Keratinocyte (primary cell): ENCODE results near the gene LRRC31. TPM values are rescaled to one million over a fixed set of nuclear protein-coding genes. Genes with fewer than 3 reads are reported as not detected.

Experiments used
- DNase-seq: peaks from one replicate; pipeline ENCODE4 v3.0.0-alpha.2; 2011; ENCODE audit warnings: low read depth, missing footprints, low spot score
- FAIRE-seq: peaks from 2 replicates; lab custom pipeline; 2011; peaks lifted over from hg19 to GRCh38; lab: Jason Lieb, UNC
- H2AFZ ChIP-seq: 2 replicates; pipeline ENCODE4 v1.6.0; 2012; ENCODE audit warnings: low read length, control low read depth, inconsistent platforms; ENCODE audit not compliant: control insufficient read depth
- H3K27ac ChIP-seq: 2 replicates; pipeline ENCODE4 v1.5.1; 2011; ENCODE audit warnings: low read length; ENCODE audit not compliant: control insufficient read depth, insufficient read depth
- H3K27me3 ChIP-seq: 3 replicates; pipeline ENCODE4 v1.6.0; 2011; ENCODE audit warnings: low read length; ENCODE audit not compliant: control insufficient read depth, insufficient read depth; ENCODE audit errors: extremely low read depth
- H3K36me3 ChIP-seq, 2 experiments: 2 replicates in 1 of 2; 3 replicates in 1 of 2; pipeline ENCODE4 v1.5.1; 2011; ENCODE audit warnings: low read length in 2 of 2, mild to moderate bottlenecking in 1 of 2; ENCODE audit not compliant: control insufficient read depth in 2 of 2, insufficient read depth in 2 of 2; ENCODE audit errors: extremely low read depth in 1 of 2
- H3K4me1 ChIP-seq: 3 replicates; pipeline ENCODE4 v1.5.1; 2011; ENCODE audit warnings: low read length; ENCODE audit not compliant: control insufficient read depth, insufficient read depth; ENCODE audit errors: extremely low read depth
- H3K4me2 ChIP-seq: 3 replicates; pipeline ENCODE4 v1.6.0; 2011; ENCODE audit warnings: low read depth, low read length; ENCODE audit not compliant: control insufficient read depth, insufficient read depth; ENCODE audit errors: extremely low read depth
- H3K4me3 ChIP-seq, 3 experiments: fragments of 200-600 bp in 1 of 3; sonication (generic) in 1 of 3; 2 replicates in 2 of 3; 3 replicates in 1 of 3; pipeline ENCODE4 v1.5.1; 2011 to 2016; ENCODE audit warnings: low read length in 3 of 3, mild to moderate bottlenecking in 3 of 3, control low read depth in 2 of 3, inconsistent platforms in 1 of 3, low read depth in 1 of 3, mixed read lengths in 1 of 3, mixed run types in 1 of 3, moderate library complexity in 1 of 3; ENCODE audit not compliant: control insufficient read depth in 2 of 3, insufficient read depth in 2 of 3; ENCODE audit errors: extremely low read depth in 1 of 3
- H3K79me2 ChIP-seq: 2 replicates; pipeline ENCODE4 v1.6.0; 2012; ENCODE audit warnings: low read length; ENCODE audit not compliant: control insufficient read depth, insufficient read depth
- H3K9ac ChIP-seq: 3 replicates; pipeline ENCODE4 v1.6.0; 2011; ENCODE audit warnings: low read length; ENCODE audit not compliant: control insufficient read depth, insufficient read depth; ENCODE audit errors: extremely low read depth
- H3K9me1 ChIP-seq: 3 replicates; pipeline ENCODE4 v1.6.0; 2011; ENCODE audit warnings: low read length; ENCODE audit not compliant: control insufficient read depth, insufficient read depth; ENCODE audit errors: extremely low read depth
- H3K9me3 ChIP-seq: 2 replicates; pipeline ENCODE4 v1.5.1; 2012; ENCODE audit warnings: low read depth, low read length; ENCODE audit not compliant: control insufficient read depth
- H4K20me1 ChIP-seq: 3 replicates; pipeline ENCODE4 v1.6.0; 2011; ENCODE audit warnings: low read length; ENCODE audit not compliant: control insufficient read depth, insufficient read depth; ENCODE audit errors: extremely low read depth
- EZH2 ChIP-seq: IDR thresholded peaks from one replicate; pipeline ENCODE4 v1.6.1; 2012; ENCODE audit warnings: inconsistent platforms, mild to moderate bottlenecking, low read length, moderate library complexity
- dilution Hi-C: fragments of 300-500 bp; cut with MboI; formaldehyde crosslinking; loops from one replicate; pipeline ENCODE4 v1.7.0; 2020; ENCODE audit warnings: low sequenced_read_pairs; ENCODE audit not compliant: extremely low pct_ligation_motif_present
- polyA plus RNA-seq, 5 experiments: library from polyadenylated mRNA; depleted of rRNA in 3 of 5; stranded (reverse) in 3 of 5; stranded (forward) in 1 of 5; unstranded in 1 of 5; fragments of >200 nt; gene quantifications; 1 replicate in 1 of 5; 2 replicates in 3 of 5; 3 replicates in 1 of 5; pipeline versions ENCODE4 v1.2.1 to v1.2.3, GENCODE V29; 2011 to 2012; ENCODE audit warnings: missing spikeins in 2 of 5, low read depth in 1 of 5, low replicate concordance in 1 of 5
- TF ChIP-seq, protein P1 (sequence below), 3 experiments: IDR thresholded peaks in 1 of 3; conservative IDR thresholded peaks in 1 of 3; optimal IDR thresholded peaks in 1 of 3; 2 replicates in 2 of 3; 3 replicates in 1 of 3; pipeline versions ENCODE3 to v1.5.1; 2011; ENCODE audit warnings: low read length in 3 of 3, mild to moderate bottlenecking in 3 of 3, moderate library complexity in 2 of 3, control low read depth in 1 of 3, inconsistent platforms in 1 of 3; ENCODE audit not compliant: insufficient read depth in 2 of 3; ENCODE audit errors: extremely low read depth in 1 of 3

Gene LRRC31
- polyA plus RNA-seq, 1 donor (not counting 4 experiments of a cell fraction or from before 2014, with no cell fraction given), result not detected

DNA sequence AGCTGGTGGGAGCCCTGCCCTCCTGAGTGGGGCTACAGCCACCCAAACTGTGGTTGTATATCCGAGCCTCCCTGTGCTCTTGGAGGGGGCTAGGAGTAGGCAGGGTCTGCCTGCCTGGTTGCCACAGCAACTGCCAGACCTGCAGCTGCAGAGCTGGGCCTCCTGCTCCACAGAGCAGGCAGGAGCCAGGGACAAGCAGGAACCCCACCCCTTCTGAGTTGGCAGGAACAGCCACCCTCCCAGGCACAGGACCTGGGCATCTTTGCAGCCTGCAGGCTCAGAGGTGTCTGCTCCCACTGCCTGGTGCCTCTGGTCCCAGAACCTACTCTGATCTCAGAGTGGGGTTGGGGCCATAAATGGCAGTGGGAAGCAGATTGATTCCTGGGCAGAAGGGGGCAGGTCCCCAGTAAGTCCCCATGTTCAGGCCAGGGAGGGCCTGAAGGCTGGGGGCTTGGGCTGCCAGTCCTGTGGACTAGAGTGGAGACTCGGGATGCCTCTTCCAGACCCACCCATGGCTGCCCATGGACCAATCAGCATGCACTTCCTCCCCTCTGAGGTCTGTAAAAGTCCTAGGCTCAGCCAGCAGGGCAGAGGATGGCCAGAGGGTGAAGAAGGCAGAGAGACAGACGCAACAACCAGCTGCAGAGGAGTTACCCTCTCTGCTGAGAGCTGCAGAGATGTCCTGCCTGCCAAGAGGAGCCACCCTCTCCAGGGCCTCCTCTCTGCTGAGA, 10.3 kb upstream of the LRRC31 start:
- DNase-seq, result no peak
- FAIRE-seq, result no peak

DNA sequence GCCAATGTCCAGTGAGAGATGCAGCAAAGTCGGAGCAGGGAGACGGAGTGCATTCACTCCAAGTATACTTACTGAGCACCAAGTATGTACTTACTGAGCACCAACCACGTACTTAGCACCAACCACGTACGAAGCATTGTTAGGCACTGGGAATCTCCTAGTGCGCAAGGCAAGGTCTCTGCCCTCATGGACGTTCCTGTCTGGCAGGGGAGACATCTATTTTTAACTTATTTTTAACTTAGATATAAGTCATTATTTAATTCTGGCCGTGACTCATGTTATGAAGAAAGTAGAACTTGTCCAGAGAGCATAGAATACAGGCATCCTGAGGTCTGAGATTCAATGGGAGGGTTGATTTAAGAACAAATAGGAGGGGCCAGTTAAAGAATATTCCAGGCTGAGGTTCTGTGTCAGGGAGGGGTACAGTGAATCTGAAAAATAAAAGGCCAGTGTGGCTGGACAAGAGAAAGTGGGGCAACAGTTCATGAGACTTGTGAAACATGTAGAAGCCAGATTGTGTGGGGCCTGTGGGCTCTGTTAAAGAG, 9.3 kb upstream of the LRRC31 start:
- no peak overlapping the region for H3K4me2 ChIP-seq
- no peaks in the 10 kb centered on the region for H3K9me3 ChIP-seq
- no peak overlapping the region for H3K9ac ChIP-seq
- no peak for FAIRE-seq
- H3K27me3 ChIP-seq, result no peaks in the 10 kb centered on the region
- DNase-seq, result no peak
- TF ChIP-seq EZH2, result no peak
- TF ChIP-seq, protein P1, sequence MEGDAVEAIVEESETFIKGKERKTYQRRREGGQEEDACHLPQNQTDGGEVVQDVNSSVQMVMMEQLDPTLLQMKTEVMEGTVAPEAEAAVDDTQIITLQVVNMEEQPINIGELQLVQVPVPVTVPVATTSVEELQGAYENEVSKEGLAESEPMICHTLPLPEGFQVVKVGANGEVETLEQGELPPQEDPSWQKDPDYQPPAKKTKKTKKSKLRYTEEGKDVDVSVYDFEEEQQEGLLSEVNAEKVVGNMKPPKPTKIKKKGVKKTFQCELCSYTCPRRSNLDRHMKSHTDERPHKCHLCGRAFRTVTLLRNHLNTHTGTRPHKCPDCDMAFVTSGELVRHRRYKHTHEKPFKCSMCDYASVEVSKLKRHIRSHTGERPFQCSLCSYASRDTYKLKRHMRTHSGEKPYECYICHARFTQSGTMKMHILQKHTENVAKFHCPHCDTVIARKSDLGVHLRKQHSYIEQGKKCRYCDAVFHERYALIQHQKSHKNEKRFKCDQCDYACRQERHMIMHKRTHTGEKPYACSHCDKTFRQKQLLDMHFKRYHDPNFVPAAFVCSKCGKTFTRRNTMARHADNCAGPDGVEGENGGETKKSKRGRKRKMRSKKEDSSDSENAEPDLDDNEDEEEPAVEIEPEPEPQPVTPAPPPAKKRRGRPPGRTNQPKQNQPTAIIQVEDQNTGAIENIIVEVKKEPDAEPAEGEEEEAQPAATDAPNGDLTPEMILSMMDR (optimal IDR thresholded peaks at IDR 0.05 in 1 of 3, IDR thresholded peaks at IDR 0.05 in 1 of 3, conservative IDR thresholded peaks at IDR 0.05 in 1 of 3; ENCODE audit: extremely low read depth in 1 of 3, insufficient read depth in 2 of 3, low read length in 3 of 3), result no peak
- H3K27ac ChIP-seq, result no peak overlapping the region
- H3K36me3 ChIP-seq, result no peaks in the 10 kb centered on the region
- no peak overlapping the region for H3K4me3 ChIP-seq
- H3K79me2 ChIP-seq, result no peaks in the 10 kb centered on the region
- no peaks in the 10 kb centered on the region for H4K20me1 ChIP-seq
- no peaks in the 10 kb centered on the region for H3K4me1 ChIP-seq
- dilution Hi-C loops, result no loop called here
- no peak overlapping the region for H2AFZ ChIP-seq
- no peaks in the 10 kb centered on the region for H3K9me1 ChIP-seq

More for the DNA sequence above, 10.3 kb upstream of the LRRC31 start:
- Histone ChIP-seq H3K27ac (no peak overlapping the region), H3K4me2 (no peak overlapping the region), H3K9me3 (no peaks in the 10 kb centered on the region), H3K9me1 (no peaks in the 10 kb centered on the region), H3K9ac (no peak overlapping the region), H3K79me2 (no peaks in the 10 kb centered on the region), H3K36me3 (no peaks in the 10 kb centered on the region), H4K20me1 (no peaks in the 10 kb centered on the region), H3K4me1 (no peaks in the 10 kb centered on the region), H2AFZ (no peak overlapping the region), H3K4me3 (no peak overlapping the region), H3K27me3 (no peaks in the 10 kb centered on the region)
- dilution Hi-C loops, result no loop called here
- TF ChIP-seq, protein P1 (optimal IDR thresholded peaks at IDR 0.05 in 1 of 3, IDR thresholded peaks at IDR 0.05 in 1 of 3, conservative IDR thresholded peaks at IDR 0.05 in 1 of 3; ENCODE audit: extremely low read depth in 1 of 3, insufficient read depth in 2 of 3, low read length in 3 of 3), result no peak
